IPS-18c (cell line): ENCODE results near the gene TRRAP.

Experiments
- H3K4me3 ChIP-seq: 2 replicates; pipeline ENCODE4 v1.7.0; 2013; ENCODE audit warnings: low read depth, mild to moderate bottlenecking, low read length, moderate library complexity; ENCODE audit not compliant: insufficient read depth
- H3K9me3 ChIP-seq: one replicate; pipeline ENCODE4 v1.6.1; 2013; ENCODE audit warnings: mild to moderate bottlenecking, low read length, moderate library complexity; ENCODE audit not compliant: control insufficient read depth, insufficient read depth

TRRAP gene

GRCh38 chr7:98990356-98990755 lies 112.0 kb downstream of the TRRAP start:
- Histone ChIP-seq H3K4me3 (no peak overlapping the region), H3K9me3 (no peaks in the 10 kb centered on the region)

- Histone ChIP-seq H3K9me3 (no peaks in the 10 kb centered on the region), H3K4me3 (no peak overlapping the region)
Observed at GRCh38 chr7:98991141-98991540, 112.8 kb downstream of the TRRAP start.

GRCh38 chr7:98992076-98992475 lies 113.7 kb downstream of the TRRAP start:
- H3K4me3 ChIP-seq: no peak overlapping the region
- H3K9me3 ChIP-seq: no peaks in the 10 kb centered on the region

GRCh38 chr7:98993024-98993897 lies 114.9 kb downstream of the TRRAP start:
- no peaks in the 10 kb centered on the region for H3K9me3 ChIP-seq
- H3K4me3 ChIP-seq: no peak overlapping the region

- Histone ChIP-seq H3K4me3 (no peak overlapping the region), H3K9me3 (no peaks in the 10 kb centered on the region)
Observed at GRCh38 chr7:98994046-98994944, 116.0 kb downstream of the TRRAP start.

- no peak overlapping the region for H3K4me3 ChIP-seq
- H3K9me3 ChIP-seq: no peaks in the 10 kb centered on the region
Observed at GRCh38 chr7:98995111-98995510, 116.8 kb downstream of the TRRAP start.

- Histone ChIP-seq H3K9me3 (no peaks in the 10 kb centered on the region), H3K4me3 (no peak overlapping the region)
Observed at GRCh38 chr7:98995523-98996149, 117.3 kb downstream of the TRRAP start.

GRCh38 chr7:98996150-98996552 lies 117.8 kb downstream of the TRRAP start:
- Histone ChIP-seq H3K9me3 (no peaks in the 10 kb centered on the region), H3K4me3 (no peak overlapping the region)

GRCh38 chr7:98997846-98998245 lies 119.5 kb downstream of the TRRAP start:
- H3K4me3 ChIP-seq: no peak overlapping the region
- H3K9me3 ChIP-seq: no peaks in the 10 kb centered on the region

- H3K4me3 ChIP-seq: no peak overlapping the region
- H3K9me3 ChIP-seq: no peaks in the 10 kb centered on the region
Observed at GRCh38 chr7:98998821-98999725, 120.7 kb downstream of the TRRAP start.

GRCh38 chr7:99000196-99000903 lies 122.0 kb downstream of the TRRAP start:
- Histone ChIP-seq H3K9me3 (no peaks in the 10 kb centered on the region), H3K4me3 (no peak overlapping the region)

- Histone ChIP-seq H3K9me3 (no peaks in the 10 kb centered on the region), H3K4me3 (no peak overlapping the region)
Observed at GRCh38 chr7:99000904-99001465, 122.7 kb downstream of the TRRAP start.

GRCh38 chr7:99001482-99002147 lies 123.3 kb downstream of the TRRAP start:
- Histone ChIP-seq H3K9me3 (no peaks in the 10 kb centered on the region), H3K4me3 (no peak overlapping the region)

GRCh38 chr7:99002148-99002826 lies 124.0 kb downstream of the TRRAP start:
- Histone ChIP-seq H3K9me3 (no peaks in the 10 kb centered on the region), H3K4me3 (no peak overlapping the region)

- Histone ChIP-seq H3K9me3 (no peaks in the 10 kb centered on the region), H3K4me3 (no peak overlapping the region)
Observed at GRCh38 chr7:99002827-99003212, 124.5 kb downstream of the TRRAP start.
